ENCODE data around the gene WDR59. TPM values are rescaled to one million over a fixed set of nuclear protein-coding genes. Genes with fewer than 3 reads are reported as not detected.

WDR59 gene
- polyA plus RNA-seq, 3 donors, result 6.7 to 44.4 (median 7.8) TPM

DNA sequence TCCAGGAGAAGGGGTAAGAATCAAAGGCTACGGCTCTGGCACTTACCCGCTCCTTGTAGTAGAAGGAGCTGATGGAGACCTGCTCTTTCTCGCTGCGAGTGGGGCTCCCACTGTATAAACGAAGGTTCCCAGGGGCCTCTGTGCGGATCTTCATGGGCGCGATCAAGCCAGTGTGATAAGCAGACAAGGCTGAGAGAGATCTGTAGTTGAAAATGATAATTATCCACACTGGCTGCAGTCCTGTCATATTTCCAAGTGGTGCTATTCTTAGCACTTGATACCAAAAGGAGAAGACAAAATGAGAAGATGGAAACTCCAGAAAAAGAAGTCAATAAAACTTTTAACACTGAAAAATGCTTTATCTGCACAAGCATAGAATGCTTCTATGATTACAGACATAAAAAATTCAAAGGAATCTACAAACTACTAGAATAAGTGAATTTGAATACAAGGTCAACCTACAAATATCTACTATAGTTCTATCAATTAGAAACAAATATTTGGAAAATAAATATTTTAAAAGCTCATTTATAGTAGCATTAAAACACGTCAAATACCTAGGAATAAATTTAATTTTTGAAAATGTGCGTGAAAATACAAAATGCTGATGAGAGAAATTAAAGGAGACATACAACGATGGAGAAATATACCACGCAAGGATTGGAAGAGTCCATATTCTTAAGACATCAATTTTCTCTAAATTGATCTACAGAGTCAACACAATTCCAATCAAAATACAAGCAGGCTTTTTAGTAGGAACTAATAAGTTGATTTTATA is 80.8 kb downstream of the WDR59 start:
- no peaks in the 10 kb centered on the region for H4K20me1 ChIP-seq (ENCODE audit: insufficient read depth, low read length)
- no peak overlapping the region for H3K4me3 Mint-ChIP-seq
- intact Hi-C loops (cut with micrococcal nuclease), result no loop called here
- no peaks in the 10 kb centered on the region for H3K4me1 ChIP-seq (ENCODE audit: control insufficient read depth in 1 of 2, insufficient read depth in 2 of 2, low read length in 2 of 2)
- WGBS (ENCODE audit: insufficient coverage), result 100% methylated on average over 2 of the region's 12 CpGs
- H3K27ac Mint-ChIP-seq, result peak overlapping the region in 1 of 7 donors; percentile 50
- no peak overlapping the region for H3K9ac ChIP-seq (ENCODE audit: insufficient read depth, low read length, poor library complexity, severe bottlenecking)
- H3K27me3 Mint-ChIP-seq (ENCODE audit: low read depth in 3 of 3), result no peaks in the 10 kb centered on the region
- no peak for TF ChIP-seq CTCF (IDR thresholded peaks at IDR 0.05)
- peaks cover 0 to 11% of the 10 kb centered on the region in 2 donors for H3K9me3 ChIP-seq (replicated peaks in 1 of 2; ENCODE audit: control insufficient read depth in 1 of 2, insufficient read depth in 1 of 2, low read length in 2 of 2)
- H2AFZ ChIP-seq (ENCODE audit: insufficient read depth, low read depth, low read length, poor library complexity, severe bottlenecking), result no peak overlapping the region
- H3K27me3 ChIP-seq (ENCODE audit: control insufficient read depth in 2 of 2, insufficient read depth in 2 of 2, low read length in 2 of 2), result no peaks in the 10 kb centered on the region
- DNase-seq, result no peak
- peaks cover 60 to 63% of the 10 kb centered on the region in 2 donors for H3K36me3 Mint-ChIP-seq
- H3K9me3 Mint-ChIP-seq, result peaks cover 6 to 22% (median 16%) of the 10 kb centered on the region in 7 donors
- no peak overlapping the region for H3K27ac ChIP-seq (ENCODE audit: low read depth in 1 of 2, low read length in 2 of 2)
- H3K4me2 ChIP-seq (replicated peaks; ENCODE audit: extremely low read depth, low read length, poor library complexity, severe bottlenecking), result no peak overlapping the region
- no peak overlapping the region for H3K4me3 ChIP-seq (replicated peaks in 1 of 3; ENCODE audit: low read depth in 2 of 3, low read length in 3 of 3)
- H3K4me1 Mint-ChIP-seq, result no peaks in the 10 kb centered on the region
- no peaks in the 10 kb centered on the region for H3K79me2 ChIP-seq (ENCODE audit: insufficient read depth, low read length)
- H3K36me3 ChIP-seq (replicated peaks in 1 of 2; ENCODE audit: control insufficient read depth in 1 of 2, insufficient read depth in 2 of 2, low read length in 2 of 2), result peaks cover 17 to 50% of the 10 kb centered on the region in 2 donors

DNA sequence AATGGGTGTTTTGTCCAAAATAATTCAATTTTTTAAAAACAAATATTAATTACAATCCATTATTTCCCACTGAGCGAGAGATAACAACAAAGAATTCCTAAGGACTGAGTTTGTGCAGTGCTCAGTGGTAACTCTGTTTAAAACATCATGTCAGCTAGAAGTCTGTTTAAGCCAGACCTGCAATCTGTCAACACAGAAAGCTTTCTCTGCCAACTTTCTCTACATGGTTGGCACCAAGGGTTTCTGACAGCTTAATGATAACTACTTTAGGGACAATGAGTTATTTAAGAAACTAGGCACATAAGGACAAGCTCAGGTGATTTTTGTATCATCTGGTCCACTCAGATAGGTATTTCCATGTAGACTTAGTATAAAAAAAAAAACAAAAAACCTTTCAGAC is 81.8 kb downstream of the WDR59 start:
- Histone ChIP-seq H3K4me2 (replicated peaks; ENCODE audit: extremely low read depth, low read length, poor library complexity, severe bottlenecking) (no peak overlapping the region), H3K9ac (ENCODE audit: insufficient read depth, low read length, poor library complexity, severe bottlenecking) (no peak overlapping the region), H3K79me2 (ENCODE audit: insufficient read depth, low read length) (no peaks in the 10 kb centered on the region), H2AFZ (ENCODE audit: insufficient read depth, low read depth, low read length, poor library complexity, severe bottlenecking) (no peak overlapping the region), H3K4me1 (ENCODE audit: control insufficient read depth in 1 of 2, insufficient read depth in 2 of 2, low read length in 2 of 2) (no peaks in the 10 kb centered on the region), H4K20me1 (ENCODE audit: insufficient read depth, low read length) (no peaks in the 10 kb centered on the region), H3K27ac (ENCODE audit: low read depth in 1 of 2, low read length in 2 of 2) (no peak overlapping the region), H3K36me3 (replicated peaks in 1 of 2; ENCODE audit: control insufficient read depth in 1 of 2, insufficient read depth in 2 of 2, low read length in 2 of 2) (peaks cover 10 to 52% of the 10 kb centered on the region in 2 donors), H3K27me3 (ENCODE audit: control insufficient read depth in 2 of 2, insufficient read depth in 2 of 2, low read length in 2 of 2) (no peaks in the 10 kb centered on the region), H3K9me3 (replicated peaks in 1 of 2; ENCODE audit: control insufficient read depth in 1 of 2, insufficient read depth in 1 of 2, low read length in 2 of 2) (peaks cover 0 to 7% of the 10 kb centered on the region in 2 donors), H3K4me3 (replicated peaks in 1 of 3; ENCODE audit: low read depth in 2 of 3, low read length in 3 of 3) (no peak overlapping the region)
- no CpG with 5 or more reads among the region's 1 CpG for WGBS (ENCODE audit: insufficient coverage)
- DNase-seq, result no peak
- H3K4me3 Mint-ChIP-seq, result no peak overlapping the region
- no peaks in the 10 kb centered on the region for H3K4me1 Mint-ChIP-seq
- peaks cover 5 to 18% (median 13%) of the 10 kb centered on the region in 7 donors for H3K9me3 Mint-ChIP-seq
- intact Hi-C loops (cut with micrococcal nuclease), result no loop called here
- no peak for TF ChIP-seq CTCF (IDR thresholded peaks at IDR 0.05)
- peaks cover 60 to 65% of the 10 kb centered on the region in 2 donors for H3K36me3 Mint-ChIP-seq
- H3K27me3 Mint-ChIP-seq (ENCODE audit: low read depth in 3 of 3), result no peaks in the 10 kb centered on the region
- H3K27ac Mint-ChIP-seq, result no peak overlapping the region
